Measurements from ENCODE around the gene CDC25C. TPM values are rescaled to one million over a fixed set of nuclear protein-coding genes. Genes with fewer than 3 reads are reported as not detected.
A peak's percentile ranks its signal among the peaks of the same experiment; 100 is the strongest.

CDC25C gene
- total RNA-seq, result under 1 TPM in 1 of 4 donors, not detected in 3; 0.17 TPM

DNA sequence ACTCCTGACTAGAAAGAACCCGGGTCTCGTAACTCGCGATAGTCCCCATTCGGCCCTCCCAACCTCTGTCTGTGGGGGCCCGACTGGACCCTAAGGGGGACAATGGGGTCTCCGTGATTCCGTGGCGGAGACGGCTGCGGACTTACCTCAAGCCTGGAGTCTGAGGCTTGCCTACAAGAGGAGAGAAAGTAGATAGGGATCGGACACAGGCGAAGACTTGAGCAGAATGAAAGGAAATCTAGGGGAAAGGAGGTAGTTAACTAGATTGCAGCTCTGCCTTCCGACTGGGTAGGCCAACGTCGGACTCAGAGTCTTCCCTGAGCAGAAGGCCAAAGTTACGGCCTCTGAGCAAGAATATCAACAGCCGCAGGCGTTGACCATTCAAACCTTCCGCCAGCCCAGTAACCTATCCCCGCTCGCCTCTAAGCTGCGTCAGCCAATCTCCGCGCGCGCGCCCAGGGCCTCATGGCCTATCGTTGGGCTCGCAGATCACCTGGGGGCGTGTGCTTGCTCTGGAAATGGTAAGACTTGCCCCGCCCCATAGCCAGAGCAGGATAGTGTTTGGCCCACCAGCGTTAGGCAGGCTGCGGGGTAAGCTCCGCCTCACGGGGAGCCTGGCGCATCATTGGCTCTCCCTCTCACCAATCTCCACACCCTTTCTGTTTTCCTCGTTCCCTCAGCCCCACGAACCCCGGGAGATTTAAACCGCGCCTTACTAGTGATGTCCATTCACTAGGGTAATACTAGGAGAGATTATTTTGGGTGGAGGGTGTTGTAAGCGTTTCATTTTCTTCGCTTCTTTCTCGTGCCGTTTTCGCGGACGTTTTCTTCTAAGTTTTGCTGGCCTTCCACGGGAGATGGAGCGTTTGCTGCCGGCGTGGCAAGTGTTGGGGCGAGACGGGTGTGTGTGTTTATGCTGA lies at the start of gene CDC25C:
TSS of gene CDC25C (minus strand) at position 356 of the 920 bp plus-strand sequence. CDS start 624 bp downstream, outside the sequence.
- under 1% methylated on average over 41 of the region's 55 CpGs for WGBS
- peak; percentile 100 for DNase-seq (ENCODE audit: extremely low spot score)
- no peaks in the 10 kb centered on the region for H3K9me3 ChIP-seq
- peak within 1 kb of the TSS; percentile 42 to 62 (median 53) for H3K4me3 ChIP-seq
- TF ChIP-seq POLR2AphosphoS5 (IDR thresholded peaks at IDR 0.05), result peak in 1 of 2 donors; percentile 85
- TF ChIP-seq, protein P1, sequence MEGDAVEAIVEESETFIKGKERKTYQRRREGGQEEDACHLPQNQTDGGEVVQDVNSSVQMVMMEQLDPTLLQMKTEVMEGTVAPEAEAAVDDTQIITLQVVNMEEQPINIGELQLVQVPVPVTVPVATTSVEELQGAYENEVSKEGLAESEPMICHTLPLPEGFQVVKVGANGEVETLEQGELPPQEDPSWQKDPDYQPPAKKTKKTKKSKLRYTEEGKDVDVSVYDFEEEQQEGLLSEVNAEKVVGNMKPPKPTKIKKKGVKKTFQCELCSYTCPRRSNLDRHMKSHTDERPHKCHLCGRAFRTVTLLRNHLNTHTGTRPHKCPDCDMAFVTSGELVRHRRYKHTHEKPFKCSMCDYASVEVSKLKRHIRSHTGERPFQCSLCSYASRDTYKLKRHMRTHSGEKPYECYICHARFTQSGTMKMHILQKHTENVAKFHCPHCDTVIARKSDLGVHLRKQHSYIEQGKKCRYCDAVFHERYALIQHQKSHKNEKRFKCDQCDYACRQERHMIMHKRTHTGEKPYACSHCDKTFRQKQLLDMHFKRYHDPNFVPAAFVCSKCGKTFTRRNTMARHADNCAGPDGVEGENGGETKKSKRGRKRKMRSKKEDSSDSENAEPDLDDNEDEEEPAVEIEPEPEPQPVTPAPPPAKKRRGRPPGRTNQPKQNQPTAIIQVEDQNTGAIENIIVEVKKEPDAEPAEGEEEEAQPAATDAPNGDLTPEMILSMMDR (IDR thresholded peaks at IDR 0.05), result no peak
- no peaks in the 10 kb centered on the region for H3K27me3 ChIP-seq
- H3K36me3 ChIP-seq, result no peaks in the 10 kb centered on the region
- peak within 1 kb of the TSS in 2 of 4 donors; percentile 22 to 31 for H3K27ac ChIP-seq (replicated peaks in 1 of 4)
- H3K4me1 ChIP-seq, result peaks cover 12 to 17% (median 14%) of the 10 kb centered on the region in 4 donors
- intact Hi-C loops (cut with DNase I), result loop anchor here (10.0 kb wide), 1 partner anchor 117 kb away; the partner anchor contains the start of gene CDC23

- Histone ChIP-seq H3K9me3 (no peaks in the 10 kb centered on the region), H3K4me3 (no peak overlapping the region), H3K27ac (replicated peaks in 1 of 4) (no peak overlapping the region), H3K27me3 (no peaks in the 10 kb centered on the region), H3K36me3 (peaks cover 37 to 53% (median 48%) of the 10 kb centered on the region in 4 donors), H3K4me1 (peaks cover 31 to 44% (median 39%) of the 10 kb centered on the region in 4 donors)
- intact Hi-C loops (cut with DNase I), result no loop called here
- WGBS, result 71% methylated on average over 5 of the region's 5 CpGs
- DNase-seq (ENCODE audit: extremely low spot score), result no peak
- TF ChIP-seq, protein P1 (IDR thresholded peaks at IDR 0.05), result no peak
- TF ChIP-seq POLR2A (IDR thresholded peaks at IDR 0.05; ENCODE audit: low read depth), result no peak
- no peak for TF ChIP-seq POLR2AphosphoS5 (IDR thresholded peaks at IDR 0.05)
- no peak for TF ChIP-seq EP300 (IDR thresholded peaks at IDR 0.05)
These were observed 41.0 kb upstream of the CDC25C start for GRCh38 chr5:138372653-138373052.

DNA sequence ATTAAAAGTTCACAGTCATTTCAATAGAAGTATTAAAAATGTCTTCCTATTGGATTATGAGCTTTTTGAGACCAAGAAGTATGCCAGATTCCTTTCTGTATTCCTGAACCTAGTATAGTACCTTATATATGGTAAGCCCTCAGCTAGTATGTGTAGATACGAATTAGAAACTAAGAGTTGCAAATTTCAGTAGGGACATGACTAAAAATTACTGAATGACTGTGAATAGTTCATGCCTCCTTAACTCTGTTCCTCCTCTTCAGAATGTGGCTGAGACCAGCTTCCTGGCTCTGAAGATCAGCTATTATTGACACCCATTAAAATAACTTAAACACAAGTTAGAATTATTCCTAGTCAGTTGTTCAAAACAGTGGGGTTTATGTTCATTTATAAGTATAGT lies 40.6 kb upstream of the CDC25C start:
- 85% methylated on average over 1 of the region's 1 CpG for WGBS
- peaks cover 36 to 48% (median 43%) of the 10 kb centered on the region in 4 donors for H3K4me1 ChIP-seq
- peaks cover 33 to 48% (median 44%) of the 10 kb centered on the region in 4 donors for H3K36me3 ChIP-seq
- no peak overlapping the region for H3K27ac ChIP-seq (replicated peaks in 1 of 4)
- TF ChIP-seq EP300 (IDR thresholded peaks at IDR 0.05) (no peak), POLR2A (IDR thresholded peaks at IDR 0.05; ENCODE audit: low read depth) (no peak), POLR2AphosphoS5 (IDR thresholded peaks at IDR 0.05) (no peak)
- TF ChIP-seq, protein P1 (IDR thresholded peaks at IDR 0.05), result no peak
- H3K9me3 ChIP-seq, result no peaks in the 10 kb centered on the region
- no peak for DNase-seq (ENCODE audit: extremely low spot score)
- no peak overlapping the region for H3K4me3 ChIP-seq
- intact Hi-C loops (cut with DNase I), result no loop called here
- H3K27me3 ChIP-seq, result no peaks in the 10 kb centered on the region

- WGBS, result 100% methylated on average over 2 of the region's 2 CpGs
- no peak for DNase-seq (ENCODE audit: extremely low spot score)
- H3K9me3 ChIP-seq, result no peaks in the 10 kb centered on the region
- H3K4me3 ChIP-seq, result no peak overlapping the region
- intact Hi-C loops (cut with DNase I), result no loop called here
- peaks cover 43 to 56% (median 51%) of the 10 kb centered on the region in 4 donors for H3K4me1 ChIP-seq
- TF ChIP-seq POLR2AphosphoS5 (IDR thresholded peaks at IDR 0.05) (no peak), POLR2A (IDR thresholded peaks at IDR 0.05; ENCODE audit: low read depth) (no peak), EP300 (IDR thresholded peaks at IDR 0.05) (no peak)
- TF ChIP-seq, protein P1 (IDR thresholded peaks at IDR 0.05), result no peak
- no peak overlapping the region for H3K27ac ChIP-seq (replicated peaks in 1 of 4)
- H3K27me3 ChIP-seq, result no peaks in the 10 kb centered on the region
- H3K36me3 ChIP-seq, result peaks cover 27 to 41% (median 36%) of the 10 kb centered on the region in 4 donors
These were observed 39.9 kb upstream of the CDC25C start for GRCh38 chr5:138371454-138371853.
